Measurements from ENCODE around the gene DDX20. TPM values are rescaled to one million over a fixed set of nuclear protein-coding genes. Genes with fewer than 3 reads are reported as not detected.

The DDX20 gene
- total RNA-seq, 3 donors from 2014 or later: 7.7 to 12.4 (median 8.6) TPM

- no peak for ATAC-seq
- intact Hi-C loops (cut with DNase I, micrococcal nuclease): no loop called here
- Histone ChIP-seq H3K36me3 (ENCODE audit: low read depth) (no peaks in the 10 kb centered on the region), H3K4me3 (no peak overlapping the region), H3K9me3 (no peaks in the 10 kb centered on the region), H3K4me1 (ENCODE audit: low read depth) (no peaks in the 10 kb centered on the region)
- no peak for DNase-seq
- TF ChIP-seq, protein P1, sequence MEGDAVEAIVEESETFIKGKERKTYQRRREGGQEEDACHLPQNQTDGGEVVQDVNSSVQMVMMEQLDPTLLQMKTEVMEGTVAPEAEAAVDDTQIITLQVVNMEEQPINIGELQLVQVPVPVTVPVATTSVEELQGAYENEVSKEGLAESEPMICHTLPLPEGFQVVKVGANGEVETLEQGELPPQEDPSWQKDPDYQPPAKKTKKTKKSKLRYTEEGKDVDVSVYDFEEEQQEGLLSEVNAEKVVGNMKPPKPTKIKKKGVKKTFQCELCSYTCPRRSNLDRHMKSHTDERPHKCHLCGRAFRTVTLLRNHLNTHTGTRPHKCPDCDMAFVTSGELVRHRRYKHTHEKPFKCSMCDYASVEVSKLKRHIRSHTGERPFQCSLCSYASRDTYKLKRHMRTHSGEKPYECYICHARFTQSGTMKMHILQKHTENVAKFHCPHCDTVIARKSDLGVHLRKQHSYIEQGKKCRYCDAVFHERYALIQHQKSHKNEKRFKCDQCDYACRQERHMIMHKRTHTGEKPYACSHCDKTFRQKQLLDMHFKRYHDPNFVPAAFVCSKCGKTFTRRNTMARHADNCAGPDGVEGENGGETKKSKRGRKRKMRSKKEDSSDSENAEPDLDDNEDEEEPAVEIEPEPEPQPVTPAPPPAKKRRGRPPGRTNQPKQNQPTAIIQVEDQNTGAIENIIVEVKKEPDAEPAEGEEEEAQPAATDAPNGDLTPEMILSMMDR (IDR thresholded peaks at IDR 0.05): no peak
Observed at GRCh38 chr1:111729946-111730681, 25.6 kb upstream of the DDX20 start.

DNA sequence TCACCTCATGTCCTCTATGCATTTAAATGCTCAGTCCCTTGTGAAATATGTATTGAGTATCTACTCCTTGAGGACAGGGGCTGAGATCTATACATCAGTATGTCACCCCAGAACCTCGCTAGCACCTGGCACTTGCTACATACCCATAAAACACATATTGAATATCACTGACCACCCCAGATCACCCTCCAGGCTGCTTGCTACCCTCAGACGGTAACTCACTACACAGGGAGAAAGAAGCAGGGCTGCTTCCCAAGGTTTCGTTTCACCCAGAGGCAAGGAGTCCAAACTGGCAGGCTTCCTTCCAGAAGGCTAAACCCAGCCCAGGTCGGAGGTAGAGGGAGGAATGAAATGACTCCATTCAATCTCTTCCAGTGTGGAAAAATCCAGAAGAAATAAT, 25.0 kb upstream of the DDX20 start:
- Histone ChIP-seq H3K4me1 (ENCODE audit: low read depth) (no peaks in the 10 kb centered on the region), H3K36me3 (ENCODE audit: low read depth) (no peaks in the 10 kb centered on the region), H3K9me3 (no peaks in the 10 kb centered on the region), H3K4me3 (no peak overlapping the region)
- DNase-seq (no peak), ATAC-seq (no peak)
- TF ChIP-seq, protein P1 (IDR thresholded peaks at IDR 0.05): no peak
- intact Hi-C loops (cut with DNase I, micrococcal nuclease): no loop called here

DNA sequence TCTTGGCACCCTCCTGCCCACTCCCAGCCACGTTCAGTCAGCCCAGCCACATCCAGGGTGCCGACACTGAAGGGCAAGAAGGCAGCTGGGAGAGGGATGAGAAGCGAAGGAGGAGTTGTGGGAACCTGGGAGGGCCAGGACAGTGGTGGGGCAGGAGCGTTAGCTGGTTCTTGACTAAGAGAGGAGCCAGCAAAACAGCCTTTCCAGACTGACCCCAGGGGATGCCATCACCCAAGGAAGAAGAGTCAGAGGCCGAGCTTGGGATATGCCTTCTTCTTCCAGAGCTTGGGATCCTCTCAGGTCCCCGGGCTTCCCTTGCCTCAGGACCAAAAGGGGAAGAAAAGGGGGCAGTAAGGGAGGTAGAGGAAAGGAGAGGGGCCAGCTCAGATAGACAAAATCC, 23.7 kb upstream of the DDX20 start:
- ATAC-seq (no peak), DNase-seq (no peak)
- Histone ChIP-seq H3K4me3 (no peak overlapping the region), H3K9me3 (no peaks in the 10 kb centered on the region), H3K4me1 (ENCODE audit: low read depth) (no peaks in the 10 kb centered on the region), H3K36me3 (ENCODE audit: low read depth) (no peaks in the 10 kb centered on the region)
- TF ChIP-seq, protein P1 (IDR thresholded peaks at IDR 0.05): no peak
- intact Hi-C loops (cut with DNase I, micrococcal nuclease): no loop called here

DNA sequence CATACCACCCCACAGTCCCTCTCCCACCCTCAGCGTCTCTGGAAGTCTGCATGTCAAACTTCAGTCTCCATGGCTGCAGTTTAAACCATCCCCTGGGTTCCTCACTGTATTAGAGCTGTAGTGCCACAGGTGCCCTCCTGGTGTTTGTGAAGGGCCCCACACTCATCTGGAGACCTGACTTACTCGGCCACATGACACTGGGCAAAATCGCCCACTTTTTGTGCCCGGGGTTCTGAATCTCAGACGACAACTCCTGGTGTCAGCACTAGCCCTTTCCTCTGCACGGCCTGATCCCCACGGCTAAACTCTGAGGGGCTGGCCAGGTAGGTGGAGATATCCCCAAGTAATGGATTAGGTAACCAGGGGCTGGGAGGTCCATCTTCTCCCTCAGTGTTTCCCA, 23.0 kb upstream of the DDX20 start:
- no peak for DNase-seq
- intact Hi-C loops (cut with DNase I, micrococcal nuclease): no loop called here

DNA sequence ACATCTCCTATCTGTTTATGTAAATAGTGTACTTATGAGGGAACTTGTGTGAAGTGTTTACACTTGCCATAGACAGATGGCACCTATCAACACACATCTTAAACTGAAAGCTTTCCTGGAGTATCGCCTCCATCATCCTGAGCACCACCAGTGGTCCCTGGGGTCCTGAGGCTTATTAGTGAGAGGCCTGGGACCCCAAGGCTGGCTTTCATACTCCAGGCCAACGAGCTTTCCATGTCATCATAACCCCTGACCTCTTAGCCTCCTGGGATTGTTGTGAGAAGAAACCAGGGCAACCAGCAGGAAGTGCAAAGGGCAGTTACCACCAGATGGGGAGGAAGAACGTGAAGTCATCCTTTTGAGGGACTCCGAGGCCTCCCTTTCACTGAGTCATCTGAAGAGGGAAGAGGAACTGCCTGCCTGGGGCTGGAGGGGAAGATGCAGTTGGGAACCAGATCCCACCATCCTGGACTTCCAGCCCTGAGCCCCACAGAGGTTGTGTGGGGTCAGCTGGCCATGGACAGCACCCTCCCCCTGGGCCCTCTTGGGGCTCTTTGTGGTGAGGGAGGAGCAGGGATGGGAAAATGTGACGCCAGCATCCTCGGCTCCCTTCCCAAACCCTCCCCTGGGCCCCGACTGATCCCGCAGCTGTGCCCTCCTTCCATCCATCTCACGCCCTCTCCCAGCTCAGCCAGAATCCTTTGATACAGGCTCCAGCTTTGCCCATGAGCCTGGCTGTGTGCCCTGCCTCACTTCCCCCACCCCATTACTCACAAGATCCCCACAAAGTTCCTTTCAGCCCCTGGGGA, 22.3 kb upstream of the DDX20 start:
- TF ChIP-seq, protein P1 (IDR thresholded peaks at IDR 0.05): no peak
- H3K36me3 ChIP-seq (ENCODE audit: low read depth): no peaks in the 10 kb centered on the region
- H3K4me1 ChIP-seq (ENCODE audit: low read depth): no peaks in the 10 kb centered on the region
- ATAC-seq: peak; percentile 80
- intact Hi-C loops (cut with DNase I, micrococcal nuclease): no loop called here
- H3K4me3 ChIP-seq: no peak overlapping the region
- peak in 1 of 3 donors; percentile 15 for DNase-seq
- no peaks in the 10 kb centered on the region for H3K9me3 ChIP-seq

More for the DNA sequence above, 23.0 kb upstream of the DDX20 start:
- Histone ChIP-seq H3K9me3 (no peaks in the 10 kb centered on the region), H3K4me1 (ENCODE audit: low read depth) (no peaks in the 10 kb centered on the region), H3K4me3 (no peak overlapping the region), H3K36me3 (ENCODE audit: low read depth) (no peaks in the 10 kb centered on the region)
- TF ChIP-seq, protein P1 (IDR thresholded peaks at IDR 0.05): no peak
- ATAC-seq: no peak
